ENCODE data around the gene FANCE.

Gene FANCE

DNA sequence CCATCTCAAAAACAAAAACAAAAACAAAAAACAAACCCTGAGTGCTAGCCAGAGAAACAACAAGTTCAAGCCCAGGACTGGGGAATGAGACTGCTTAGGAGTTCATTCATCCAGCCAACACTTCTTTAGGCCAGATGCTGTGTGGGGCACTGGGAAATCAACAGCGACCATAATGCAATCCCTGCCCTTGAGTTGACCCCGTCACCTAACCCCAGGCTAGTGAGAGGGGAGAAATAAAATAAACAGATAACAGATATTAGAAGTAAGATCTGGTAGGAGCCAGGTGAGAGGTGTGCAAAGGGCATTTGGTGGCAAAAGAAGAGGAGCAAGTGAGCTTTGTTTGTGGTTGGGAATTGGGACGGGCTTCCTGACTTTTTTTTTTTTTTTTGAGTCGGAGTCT lies 11.2 kb downstream of the FANCE start:
- no peak overlapping the region for H3K4me3 ChIP-seq (replicated peaks; ENCODE audit: low read depth, low read length)
- TF ChIP-seq, protein P1, sequence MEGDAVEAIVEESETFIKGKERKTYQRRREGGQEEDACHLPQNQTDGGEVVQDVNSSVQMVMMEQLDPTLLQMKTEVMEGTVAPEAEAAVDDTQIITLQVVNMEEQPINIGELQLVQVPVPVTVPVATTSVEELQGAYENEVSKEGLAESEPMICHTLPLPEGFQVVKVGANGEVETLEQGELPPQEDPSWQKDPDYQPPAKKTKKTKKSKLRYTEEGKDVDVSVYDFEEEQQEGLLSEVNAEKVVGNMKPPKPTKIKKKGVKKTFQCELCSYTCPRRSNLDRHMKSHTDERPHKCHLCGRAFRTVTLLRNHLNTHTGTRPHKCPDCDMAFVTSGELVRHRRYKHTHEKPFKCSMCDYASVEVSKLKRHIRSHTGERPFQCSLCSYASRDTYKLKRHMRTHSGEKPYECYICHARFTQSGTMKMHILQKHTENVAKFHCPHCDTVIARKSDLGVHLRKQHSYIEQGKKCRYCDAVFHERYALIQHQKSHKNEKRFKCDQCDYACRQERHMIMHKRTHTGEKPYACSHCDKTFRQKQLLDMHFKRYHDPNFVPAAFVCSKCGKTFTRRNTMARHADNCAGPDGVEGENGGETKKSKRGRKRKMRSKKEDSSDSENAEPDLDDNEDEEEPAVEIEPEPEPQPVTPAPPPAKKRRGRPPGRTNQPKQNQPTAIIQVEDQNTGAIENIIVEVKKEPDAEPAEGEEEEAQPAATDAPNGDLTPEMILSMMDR (IDR thresholded peaks at IDR 0.05; ENCODE audit: low read depth, low read length, missing control alignments), result no peak
- DNase-seq (ENCODE audit: extremely low read depth, low read depth), result no peak

DNA sequence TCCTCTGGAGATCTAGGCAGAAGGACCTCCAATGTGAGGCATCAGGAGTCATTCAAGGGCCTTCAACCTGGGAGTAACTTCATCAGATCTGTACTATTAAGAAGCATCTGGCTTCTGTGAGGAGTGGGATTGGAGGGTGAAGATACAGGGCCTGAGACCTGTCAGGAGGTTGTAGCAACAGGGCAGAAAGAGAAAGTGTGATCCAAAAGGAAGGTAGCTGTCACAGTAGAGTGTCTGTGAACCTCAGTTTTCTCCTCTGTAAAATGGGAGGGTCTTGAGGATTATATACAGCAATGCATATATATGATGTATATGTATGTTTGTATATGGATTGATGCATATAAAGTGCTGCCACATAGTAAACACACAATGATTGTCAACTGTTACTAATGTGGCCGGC lies 13.5 kb downstream of the FANCE start:
- no peak overlapping the region for H3K4me3 ChIP-seq (replicated peaks; ENCODE audit: low read depth, low read length)
- TF ChIP-seq, protein P1 (IDR thresholded peaks at IDR 0.05; ENCODE audit: low read depth, low read length, missing control alignments), result no peak
- DNase-seq (ENCODE audit: extremely low read depth, low read depth), result no peak

DNA sequence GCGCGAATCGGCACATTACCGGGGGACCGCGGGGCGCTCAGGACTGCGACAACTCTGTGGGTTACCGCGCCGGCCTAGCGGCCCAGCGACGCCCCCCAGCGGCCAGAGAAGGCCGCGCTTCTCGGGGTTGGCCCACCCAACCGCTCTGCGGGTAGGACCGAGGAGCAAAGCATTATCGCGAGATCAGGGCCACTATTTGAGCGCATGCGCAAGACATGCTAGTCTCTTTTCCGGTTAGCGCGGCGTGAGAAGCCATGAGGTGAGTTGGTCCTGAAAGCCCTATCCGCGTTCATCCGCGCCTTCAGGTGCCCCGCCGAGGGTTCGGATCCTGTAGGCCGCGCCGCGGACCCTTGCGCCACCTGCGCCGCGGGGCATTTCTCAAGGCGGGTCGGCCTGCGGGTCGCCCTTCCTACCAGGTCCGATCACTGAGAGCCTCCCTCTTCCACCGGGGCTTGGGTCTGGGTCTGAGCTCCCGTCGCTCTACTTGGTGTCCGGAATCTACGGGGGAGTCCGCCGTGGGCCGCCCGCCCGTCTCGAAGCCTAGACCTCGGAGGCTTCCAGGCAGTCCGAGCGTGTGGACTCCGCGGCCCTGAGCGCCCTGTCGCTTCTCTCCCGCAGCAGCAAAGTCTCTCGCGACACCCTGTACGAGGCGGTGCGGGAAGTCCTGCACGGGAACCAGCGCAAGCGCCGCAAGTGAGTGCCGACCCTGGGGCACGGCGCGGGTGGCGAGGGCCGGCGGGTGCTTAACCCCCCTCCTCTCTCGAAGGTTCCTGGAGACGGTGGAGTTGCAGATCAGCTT lies 16.2 kb downstream of the FANCE start, which contains the start of gene RPL10A:
Gene RPL10A, plus strand, starts transcription at position 221 of the 799 bp plus-strand sequence. Its CDS starts 34 bp downstream, at position 255.
- DNase-seq (ENCODE audit: extremely low read depth, low read depth), result peak; percentile 97
- peak within 1 kb of the TSS; percentile 90 for H3K4me3 ChIP-seq (replicated peaks; ENCODE audit: low read depth, low read length)
- TF ChIP-seq, protein P1 (IDR thresholded peaks at IDR 0.05; ENCODE audit: low read depth, low read length, missing control alignments), result peak; percentile 99

DNA sequence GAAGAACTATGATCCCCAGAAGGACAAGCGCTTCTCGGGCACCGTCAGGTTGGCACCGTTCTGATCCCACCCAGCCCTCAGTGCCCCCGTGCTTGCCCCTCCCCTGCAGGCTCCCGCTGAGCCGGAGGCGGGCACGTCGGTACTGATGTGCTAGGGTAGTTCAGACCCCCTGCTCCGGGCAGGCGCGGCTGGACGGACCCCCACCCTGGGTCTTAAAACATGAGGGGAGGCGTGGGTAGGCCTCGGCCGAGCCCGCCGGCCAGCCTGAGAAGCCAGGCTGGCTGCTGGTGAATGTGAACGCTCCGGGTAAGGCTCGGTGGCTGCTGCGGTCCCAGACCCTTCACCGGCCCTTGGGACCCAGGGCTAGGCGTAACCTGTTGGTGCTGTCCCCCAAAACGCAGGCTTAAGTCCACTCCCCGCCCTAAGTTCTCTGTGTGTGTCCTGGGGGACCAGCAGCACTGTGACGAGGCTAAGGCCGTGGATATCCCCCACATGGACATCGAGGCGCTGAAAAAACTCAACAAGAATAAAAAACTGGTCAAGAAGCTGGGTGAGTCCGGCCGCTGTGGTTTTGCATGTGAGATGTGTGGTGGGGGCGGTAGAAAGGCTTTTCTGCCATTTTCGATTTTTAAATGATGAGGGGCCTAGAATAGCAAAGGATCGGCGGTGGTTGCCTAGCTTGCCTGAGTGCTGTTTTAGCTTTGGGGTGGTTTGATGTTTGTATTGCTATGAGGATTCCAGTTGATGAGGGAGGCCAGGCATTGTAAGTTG lies 17.0 kb downstream of the FANCE start:
- peak overlapping the region; percentile 90 for H3K4me3 ChIP-seq (replicated peaks; ENCODE audit: low read depth, low read length)
- DNase-seq (ENCODE audit: extremely low read depth, low read depth), result no peak
- TF ChIP-seq, protein P1 (IDR thresholded peaks at IDR 0.05; ENCODE audit: low read depth, low read length, missing control alignments), result no peak

DNA sequence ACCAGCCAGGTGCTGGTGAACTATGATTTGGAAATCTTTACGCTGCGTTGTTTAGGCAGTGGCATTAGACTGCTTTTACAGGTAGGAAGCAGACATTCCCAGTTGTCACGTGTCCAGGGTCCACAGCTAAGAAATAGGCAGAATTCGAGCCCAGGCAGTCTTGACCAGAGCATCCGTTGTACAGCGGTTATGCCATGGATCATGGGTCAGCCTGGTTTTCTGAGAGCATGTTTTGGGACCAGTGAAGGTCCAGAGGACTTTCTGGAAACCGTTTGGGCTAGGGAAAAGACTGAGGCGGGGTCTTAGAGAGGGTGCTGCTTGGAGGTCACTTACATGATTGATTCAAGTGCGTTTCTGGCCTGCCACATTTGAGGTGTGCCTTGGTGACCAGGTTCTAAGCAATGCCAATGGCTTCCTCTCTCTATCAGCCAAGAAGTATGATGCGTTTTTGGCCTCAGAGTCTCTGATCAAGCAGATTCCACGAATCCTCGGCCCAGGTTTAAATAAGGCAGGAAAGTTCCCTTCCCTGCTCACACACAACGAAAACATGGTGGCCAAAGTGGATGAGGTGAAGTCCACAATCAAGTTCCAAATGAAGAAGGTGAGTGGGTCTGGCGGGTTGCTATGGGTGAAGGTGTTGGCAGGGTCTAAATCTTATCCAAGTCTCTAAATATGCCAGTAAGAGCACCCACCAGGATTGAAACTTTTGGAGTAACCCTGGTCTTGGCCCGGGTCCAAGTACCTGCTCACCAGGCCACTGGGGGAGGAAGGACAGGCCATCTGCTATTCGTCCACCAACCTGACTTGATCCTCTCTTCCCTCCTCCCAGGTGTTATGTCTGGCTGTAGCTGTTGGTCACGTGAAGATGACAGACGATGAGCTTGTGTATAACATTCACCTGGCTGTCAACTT lies 17.9 kb downstream of the FANCE start:
- TF ChIP-seq, protein P1 (IDR thresholded peaks at IDR 0.05; ENCODE audit: low read depth, low read length, missing control alignments), result no peak
- peak overlapping the region; percentile 90 for H3K4me3 ChIP-seq (replicated peaks; ENCODE audit: low read depth, low read length)
- DNase-seq (ENCODE audit: extremely low read depth, low read depth), result no peak

DNA sequence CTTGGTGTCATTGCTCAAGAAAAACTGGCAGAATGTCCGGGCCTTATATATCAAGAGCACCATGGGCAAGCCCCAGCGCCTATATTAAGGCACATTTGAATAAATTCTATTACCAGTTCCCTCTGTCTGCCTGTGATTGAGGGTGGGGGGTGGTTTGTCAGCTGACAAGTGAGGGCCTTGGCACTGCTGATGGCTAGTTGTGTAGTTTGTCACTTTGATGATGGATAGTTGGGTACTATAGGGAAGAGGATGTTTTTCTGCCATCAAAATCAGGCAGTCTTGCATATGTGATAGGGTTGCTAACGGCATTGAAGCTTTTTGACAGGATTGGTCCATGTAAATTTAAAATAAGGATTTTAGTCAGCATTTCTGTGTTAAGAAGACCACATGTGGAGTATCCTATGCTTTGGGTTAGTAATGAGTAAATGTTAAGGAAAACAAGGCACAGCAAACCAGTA lies 18.6 kb downstream of the FANCE start:
- TF ChIP-seq, protein P1 (IDR thresholded peaks at IDR 0.05; ENCODE audit: low read depth, low read length, missing control alignments), result no peak
- no peak for DNase-seq (ENCODE audit: extremely low read depth, low read depth)

More for the DNA sequence above, 18.6 kb downstream of the FANCE start:
- H3K4me3 ChIP-seq (replicated peaks; ENCODE audit: low read depth, low read length), result peak overlapping the region; percentile 90

All from HFF-Myc (cell line).